HepG2 (cell line): ENCODE results near the gene VIT. TPM values are rescaled to one million over a fixed set of nuclear protein-coding genes. Genes with fewer than 3 reads are reported as not detected.

Source experiments
- ATAC-seq: fragments of 200-7000 bp; cut with Tn5 transposase; 3 replicates; pipeline ENCODE4 v1.9.1; 2020; ENCODE audit warnings: mild to moderate bottlenecking, moderate library complexity
- BruUV-seq: library from RNA; stranded (reverse); fragments of 400-500 nt; replicated peaks from 2 replicates; lab custom pipeline; 2021; lab: Mats Ljungman, UMichigan
- CTCF ChIA-PET: fragments of 300-600 bp; formaldehyde crosslinking; extraction: SDS; loops from one replicate; lab custom pipeline; 2021; ENCODE audit warnings: low total read pairs, inconsistent platforms, low intra/inter-chr PET ratio; lab: Yijun Ruan, JAX
- POLR2A ChIA-PET: fragments of 350-600 bp; sonication (Branson Sonifier 250); formaldehyde crosslinking; loops from one replicate; lab custom pipeline; 2020; ENCODE audit warnings: antibody characterized with exemption, inconsistent platforms; lab: Yijun Ruan, JAX
- DNase-seq: peaks from one replicate; pipeline ENCODE4 v3.0.0-alpha.2; 2015; ENCODE audit warnings: low spot score
- FAIRE-seq: peaks from 3 replicates; lab custom pipeline; 2011; peaks lifted over from hg19 to GRCh38; lab: Jason Lieb, UNC
- H2AFZ ChIP-seq: one replicate; pipeline ENCODE4 v1.6.1; 2011; ENCODE audit warnings: low read length, inconsistent platforms
- H3K27ac ChIP-seq: fragments of 300-600 bp; 3 replicates; pipeline ENCODE4 v1.8.0; 2011; ENCODE audit warnings: mixed run types, mild to moderate bottlenecking, mixed read lengths, low read length, inconsistent platforms; ENCODE audit not compliant: insufficient read depth; ENCODE audit errors: extremely low read length
- H3K27me3 ChIP-seq, 2 experiments: fragments of 200-600 bp in 1 of 2; 2 replicates in 1 of 2; 3 replicates in 1 of 2; pipeline versions ENCODE4 v1.6.0 to v1.8.0; 2011; ENCODE audit warnings: low read length in 2 of 2, mild to moderate bottlenecking in 2 of 2, moderate library complexity in 2 of 2, inconsistent platforms in 1 of 2; ENCODE audit not compliant: insufficient read depth in 2 of 2, control insufficient read depth in 1 of 2
- H3K36me3 ChIP-seq, 2 experiments: fragments of 200-600 bp in 1 of 2; replicated peaks in 1 of 2; 2 replicates in 1 of 2; 3 replicates in 1 of 2; pipeline versions ENCODE4 v1.5.1 to v1.8.0; 2011; ENCODE audit warnings: low read length in 2 of 2, inconsistent platforms in 1 of 2; ENCODE audit not compliant: insufficient read depth in 2 of 2, control insufficient read depth in 1 of 2
- H3K4me1 ChIP-seq: 2 replicates; pipeline ENCODE4 v1.5.1; 2012; ENCODE audit warnings: low read length, inconsistent platforms; ENCODE audit not compliant: insufficient read depth
- H3K4me2 ChIP-seq: 2 replicates; pipeline ENCODE4 v1.6.0; 2011; ENCODE audit warnings: low read depth, low read length, inconsistent platforms
- H3K4me3 ChIP-seq, 3 experiments: fragments of 200-600 bp in 1 of 3; sonication (generic), shearing (Covaris generic) in 1 of 3; replicated peaks in 1 of 3; 2 replicates each; pipeline ENCODE4 v1.5.1; 2011 to 2016; ENCODE audit warnings: low read length in 3 of 3, inconsistent platforms in 2 of 3, low read depth in 2 of 3, mild to moderate bottlenecking in 2 of 3, control low read depth in 1 of 3, mixed read lengths in 1 of 3; ENCODE audit not compliant: insufficient read depth in 1 of 3
- H3K79me2 ChIP-seq: one replicate; pipeline ENCODE4 v1.6.1; 2011; ENCODE audit warnings: low read length, inconsistent platforms; ENCODE audit not compliant: insufficient read depth
- H3K9ac ChIP-seq: 2 replicates; pipeline ENCODE4 v1.6.0; 2011; ENCODE audit warnings: mild to moderate bottlenecking, low read depth, low read length, inconsistent platforms; ENCODE audit not compliant: insufficient read depth
- H3K9me3 ChIP-seq: 2 replicates; pipeline ENCODE4 v1.5.1; 2012; ENCODE audit warnings: mild to moderate bottlenecking, low read length
- H4K20me1 ChIP-seq: 2 replicates; pipeline ENCODE4 v1.6.0; 2011; ENCODE audit warnings: inconsistent platforms, mild to moderate bottlenecking, low read length, moderate library complexity; ENCODE audit not compliant: insufficient read depth
- CSRNP2 ChIP-seq: sonication (generic); formaldehyde crosslinking; conservative IDR thresholded peaks from 2 replicates; pipeline ENCODE4 v1.8.0; 2022; ENCODE audit warnings: low read depth, missing genetic modification reagents
- FOXP4 ChIP-seq: sonication (generic); formaldehyde crosslinking; IDR thresholded peaks from 2 replicates; pipeline ENCODE4 v1.4.0; 2020; ENCODE audit warnings: missing genetic modification reagents
- HNF1B ChIP-seq: sonication (generic); formaldehyde crosslinking; IDR thresholded peaks from 2 replicates; pipeline ENCODE4 v1.5.1; 2020; ENCODE audit warnings: mild to moderate bottlenecking, moderate library complexity, missing genetic modification reagents
- POGZ ChIP-seq: sonication (generic); formaldehyde crosslinking; IDR thresholded peaks from 2 replicates; pipeline ENCODE4 v1.4.0; 2020; ENCODE audit warnings: mild to moderate bottlenecking, missing genetic modification reagents
- REXO4 ChIP-seq: sonication (generic); formaldehyde crosslinking; IDR thresholded peaks from 2 replicates; pipeline ENCODE4 v1.8.0; 2022; ENCODE audit warnings: missing genetic modification reagents, mild to moderate bottlenecking, borderline replicate concordance
- RNF219 ChIP-seq: sonication (generic); formaldehyde crosslinking; IDR thresholded peaks from 2 replicates; pipeline ENCODE4 v1.5.0; 2020; ENCODE audit warnings: mild to moderate bottlenecking, missing genetic modification reagents
- SIX4 ChIP-seq: sonication (generic); formaldehyde crosslinking; IDR thresholded peaks from 2 replicates; pipeline ENCODE4 v1.4.0; 2020; ENCODE audit warnings: missing genetic modification reagents
- TBX2 ChIP-seq: sonication (generic); formaldehyde crosslinking; IDR thresholded peaks from 2 replicates; pipeline ENCODE4 v1.5.0; 2020; ENCODE audit warnings: missing genetic modification reagents, mild to moderate bottlenecking, borderline replicate concordance
- THAP11 ChIP-seq: IDR thresholded peaks from 2 replicates; pipeline ENCODE4 v1.6.1; 2016; ENCODE audit warnings: missing biosample characterization, missing genetic modification reagents
- ZBTB26 ChIP-seq: IDR thresholded peaks from 2 replicates; pipeline ENCODE4 v1.6.1; 2016; ENCODE audit warnings: missing compliant biosample characterization, missing genetic modification reagents, borderline replicate concordance
- ZFYVE20 ChIP-seq: sonication (generic); formaldehyde crosslinking; IDR thresholded peaks from 2 replicates; pipeline ENCODE4 v1.8.0; 2023; ENCODE audit warnings: low read depth, mild to moderate bottlenecking, moderate library complexity, missing genetic modification reagents, borderline replicate concordance
- ZNF446 ChIP-seq: sonication (generic); formaldehyde crosslinking; IDR thresholded peaks from 2 replicates; pipeline ENCODE4 v1.5.0; 2020; ENCODE audit warnings: mild to moderate bottlenecking, missing genetic modification reagents
- ZNF83 ChIP-seq: sonication (generic); formaldehyde crosslinking; IDR thresholded peaks from 2 replicates; pipeline ENCODE4 v1.4.0; 2020; ENCODE audit warnings: missing genetic modification reagents, mild to moderate bottlenecking, borderline replicate concordance
- whole genome bisulfite sequencing: methylation state at CpG from one replicate; pipeline ENCODE4 v1.1.6; 2017; ENCODE audit warnings: low lambda C conversion rate; 5-methylcytosine and 5-hydroxymethylcytosine counted together
- in situ Hi-C: cut with HindIII; loops from 2 replicates; pipeline ENCODE4 v1.10.0; 2017; ENCODE audit warnings: low pct_unique_long_range_greater_than_20kb; ENCODE audit not compliant: extremely low pct_ligation_motif_present
- intact Hi-C: fragments of 100-400 bp; cut with micrococcal nuclease; formaldehyde crosslinking; loops from one replicate; pipeline ENCODE4 v1.10.0; 2022; ENCODE audit not compliant: unreplicated experiment
- polyA plus RNA-seq, 8 experiments: library from polyadenylated mRNA; depleted of rRNA in 3 of 8; stranded (reverse) in 7 of 8; unstranded in 1 of 8; fragments of >200 nt; fragmentation: Illumina TruSeq in 4 of 8; extraction: Trizol in 4 of 8; gene quantifications; 2 replicates each; pipeline versions ENCODE4 v1.2.1 to v1.2.3, GENCODE V29; 2011 to 2016; ENCODE audit warnings: low read depth in 4 of 8, missing spikeins in 1 of 8, mixed read lengths in 1 of 8; ENCODE audit not compliant: insufficient read depth in 1 of 8
- total RNA-seq, 5 experiments: library from RNA; depleted of rRNA; stranded (reverse); fragments of >200 nt; fragmentation: Illumina TruSeq; extraction: Trizol; gene quantifications; 2 replicates each; pipeline ENCODE4 v1.2.3, GENCODE V29; 2016; ENCODE audit warnings: low read depth in 1 of 5

Gene VIT
- total and polyA plus RNA-seq, 2 of the 13 experiments (the other 11 are each of a cell fraction or from before 2014, with no cell fraction given) = not detected

GRCh38 chr2:36650031-36650829 is 46.3 kb upstream of the VIT start:
- Histone ChIP-seq H4K20me1 (no peaks in the 10 kb centered on the region), H3K36me3 (no peaks in the 10 kb centered on the region), H3K4me3 (peak overlapping the region in 1 of 3 experiments; percentile 38; a peak in 2 of 6 replicates), H3K4me2 (peak overlapping the region; percentile 76), H3K9ac (peak overlapping the region; percentile 42), H3K9me3 (peaks cover 8% of the 10 kb centered on the region; the same call in 1 of the 2 replicates), H2AFZ (peak overlapping the region; percentile 1), H3K4me1 (peaks cover 50% of the 10 kb centered on the region), H3K27ac (peak overlapping the region; percentile 54), H3K27me3 (no peaks in the 10 kb centered on the region), H3K79me2 (no peaks in the 10 kb centered on the region)
- ChIA-PET CTCF (no interaction called here), POLR2A (interaction anchor here (1.0 to 1.4 kb wide), 3 partner anchors 9 to 297 kb away, joined by 4 to 19 read pairs (median 5); partner anchors contain the start of gene CRIM1)
- ATAC-seq (peak; percentile 92), FAIRE-seq (no peak), DNase-seq (peak; percentile 83)
- in situ Hi-C loops (no loop called here), intact Hi-C loops (no loop called here)
- BruUV-seq = no TSS peak
- WGBS = 60% methylated on average over 4 of the region's 4 CpGs
- TF ChIP-seq RNF219 (no peak), REXO4 (CRISPR knock-in tag) (no peak), CSRNP2 (no peak), POGZ (CRISPR knock-in tag) (peak; percentile 82), HNF1B (CRISPR knock-in tag) (no peak), ZFYVE20 (CRISPR knock-in tag) (no peak), FOXP4 (CRISPR knock-in tag) (peak; percentile 72), ZNF446 (CRISPR knock-in tag) (no peak), SIX4 (CRISPR knock-in tag) (peak; percentile 99), THAP11 (CRISPR knock-in tag) (peak; percentile 58), TBX2 (CRISPR knock-in tag) (no peak), ZBTB26 (CRISPR knock-in tag) (peak; percentile 20; the same call in 1 of the 2 replicates), ZNF83 (CRISPR knock-in tag) (no peak)
